HG03103 (cell line): ENCODE results near the gene MTX2.

ENCODE experiments used
- ATAC-seq: cut with Tn5 transposase; IDR thresholded peaks from one replicate; pipeline ENCODE4 v1.9.1; 2021; ENCODE audit warnings: low read depth; ENCODE audit not compliant: unreplicated experiment

Gene MTX2

GRCh38 chr2:176269319-176270099 lies at the start of gene MTX2:
MTX2 (plus strand) TSS chr2:176269442; CDS start chr2:176269630, 188 bp downstream.
- ATAC-seq = peak; percentile 95

DNA sequence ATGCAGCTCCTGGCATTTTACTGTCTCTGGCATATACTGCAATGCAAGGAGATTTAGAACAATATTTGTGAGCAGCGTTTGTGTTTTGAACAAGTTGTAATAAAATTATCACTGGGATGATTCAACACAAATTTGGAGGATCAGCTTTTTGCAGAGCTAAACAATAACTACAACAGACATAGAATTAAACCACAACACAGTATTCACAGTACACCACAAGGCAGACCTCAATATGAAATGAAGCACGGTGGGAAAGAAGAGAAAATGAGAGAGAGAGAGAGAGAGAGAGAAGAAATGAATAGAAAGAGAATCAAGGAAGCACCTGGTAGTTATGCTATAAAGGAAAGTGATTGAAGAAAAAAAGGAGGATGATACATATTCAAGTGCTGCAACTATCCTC lies 41.4 kb upstream of the MTX2 start:
- ATAC-seq = no peak

DNA sequence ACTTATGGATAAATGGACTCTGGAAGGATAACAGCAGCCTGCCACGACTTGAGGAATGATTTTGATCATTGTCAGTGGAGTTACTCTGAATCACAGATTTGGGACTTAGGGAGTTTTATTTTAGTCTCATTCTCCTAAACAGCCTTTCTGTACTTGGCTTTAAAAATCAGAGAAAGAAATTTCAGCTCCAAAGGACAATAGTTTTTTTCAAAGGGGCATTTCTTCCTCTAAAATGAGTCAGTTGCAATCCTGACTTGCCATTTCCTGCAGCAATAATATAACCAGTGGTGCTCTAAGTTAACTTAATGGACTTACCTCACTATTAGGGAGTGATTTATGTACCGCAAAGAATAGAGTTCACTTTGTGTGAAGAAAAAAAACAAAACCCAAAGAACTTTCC lies 35.1 kb upstream of the MTX2 start:
- no peak for ATAC-seq

GRCh38 chr2:176234940-176235339 lies 34.3 kb upstream of the MTX2 start:
- ATAC-seq = no peak

DNA sequence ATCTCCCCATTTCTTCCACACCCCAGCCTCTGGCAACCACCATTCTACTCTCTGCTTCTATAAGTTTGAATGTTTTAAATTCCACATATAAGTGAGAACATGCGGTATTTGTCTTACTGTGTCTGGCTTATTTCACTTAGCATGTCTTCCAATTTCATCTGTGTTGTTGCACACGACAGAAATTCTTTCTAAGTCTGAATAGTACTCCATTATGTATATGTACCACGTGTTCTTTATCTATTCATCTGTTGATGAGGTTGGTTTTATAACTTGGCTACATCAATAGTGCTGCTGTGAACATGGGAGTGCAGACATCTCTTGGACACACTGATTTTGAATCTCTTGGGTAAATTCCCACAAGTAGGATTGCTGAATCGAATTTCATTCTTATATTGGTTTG lies 31.8 kb upstream of the MTX2 start:
- ATAC-seq = no peak

- no peak for ATAC-seq
Observed at GRCh38 chr2:176239031-176239430, 30.2 kb upstream of the MTX2 start.

DNA sequence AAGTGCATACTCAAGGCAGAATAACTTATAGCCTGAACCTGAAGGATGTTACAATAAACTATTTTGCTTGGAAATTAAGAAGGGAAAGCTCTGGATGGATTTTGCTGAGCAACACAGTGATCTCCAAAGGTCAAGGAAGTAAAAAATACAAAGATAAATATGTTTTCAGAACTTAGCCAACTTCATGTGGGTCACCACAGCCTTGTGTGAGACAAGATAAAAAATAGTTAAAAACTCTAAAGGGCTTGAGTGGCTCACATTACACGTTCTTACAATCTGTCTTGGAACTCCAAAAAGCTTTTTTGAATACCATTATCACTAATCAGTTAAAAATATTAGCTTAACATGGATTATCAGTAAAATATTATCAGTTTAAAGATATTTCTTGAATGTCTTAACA lies 28.9 kb upstream of the MTX2 start:
- no peak for ATAC-seq

- no peak for ATAC-seq
Observed at GRCh38 chr2:176242276-176242675, 27.0 kb upstream of the MTX2 start.

DNA sequence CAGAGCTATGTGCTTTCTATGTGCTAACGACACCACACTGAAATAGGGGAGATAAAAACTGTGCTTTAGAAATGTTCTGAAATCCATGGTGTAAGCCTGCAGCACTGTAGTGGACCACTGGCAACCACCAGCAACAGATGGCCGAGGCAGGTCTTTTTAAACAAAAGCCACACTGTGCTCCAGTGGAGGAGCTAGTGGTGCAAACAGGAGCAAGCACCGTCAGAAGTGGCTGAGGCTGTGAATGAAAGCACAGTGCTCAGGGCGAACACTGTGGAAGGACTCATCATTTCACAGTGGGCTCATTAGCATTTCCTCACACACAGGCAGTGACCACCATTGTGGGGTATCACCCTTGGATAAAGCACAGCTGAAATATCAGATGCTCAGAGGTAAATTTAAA lies 22.9 kb upstream of the MTX2 start:
- ATAC-seq = no peak

GRCh38 chr2:176247859-176248258 lies 21.4 kb upstream of the MTX2 start:
- no peak for ATAC-seq

DNA sequence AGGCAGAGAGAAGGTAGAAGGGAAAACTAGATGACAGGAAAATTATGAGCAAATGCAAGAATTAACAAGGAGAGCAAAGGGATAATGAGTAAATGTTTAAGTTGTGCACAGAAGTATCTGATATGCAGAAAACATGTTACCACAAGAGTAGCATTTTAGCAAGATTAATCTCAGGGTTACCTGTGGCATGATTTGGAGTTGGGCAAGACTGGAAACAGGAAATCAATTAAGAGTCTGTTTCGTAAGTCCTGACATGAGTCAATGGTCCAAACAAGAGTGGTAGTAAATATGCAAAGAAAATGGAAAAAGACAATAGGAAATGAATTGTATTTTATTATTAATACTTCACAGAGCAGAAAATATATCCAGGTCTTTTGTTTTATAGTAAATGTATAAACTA lies 17.3 kb upstream of the MTX2 start:
- no peak for ATAC-seq

DNA sequence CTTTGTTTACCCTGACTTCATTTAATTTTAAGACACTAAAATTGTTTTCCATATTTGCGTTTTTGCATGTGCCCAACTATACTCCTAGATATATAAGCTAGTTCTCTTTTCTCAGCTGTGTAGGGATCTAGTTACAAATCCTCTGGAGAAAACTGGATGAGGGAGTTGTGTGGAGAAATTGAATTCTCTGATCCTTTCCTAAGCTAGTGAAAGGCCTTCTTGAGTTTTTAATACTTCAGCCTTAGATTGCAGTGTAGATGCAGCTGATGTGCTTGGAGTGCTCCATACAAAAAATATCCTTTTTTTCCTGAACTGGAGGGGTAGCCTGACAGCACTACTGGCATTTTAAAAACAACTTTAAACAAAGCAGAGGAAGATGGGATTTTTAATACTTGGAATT lies 8.6 kb upstream of the MTX2 start:
- no peak for ATAC-seq

- no peak for ATAC-seq
Observed at GRCh38 chr2:176261136-176261535, 8.1 kb upstream of the MTX2 start.

DNA sequence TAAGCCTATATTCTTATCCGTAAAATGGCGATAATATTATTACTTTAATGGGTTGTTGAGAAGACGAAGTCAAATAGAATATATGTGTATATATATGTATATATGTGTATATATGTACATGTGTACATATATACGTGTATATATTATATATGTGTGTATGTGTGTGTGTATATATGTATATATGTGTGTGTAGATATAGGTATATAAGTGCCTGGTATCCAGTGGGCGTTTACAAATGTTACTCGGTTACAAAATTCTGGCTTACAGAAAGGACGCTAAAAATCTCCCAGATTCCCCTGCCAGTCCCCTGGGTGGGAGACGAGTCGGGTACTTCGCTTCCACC lies 295 bp upstream of the MTX2 start:
- no peak for ATAC-seq

GRCh38 chr2:176270100-176270750 lies 983 bp downstream of the MTX2 start:
- no peak for ATAC-seq

- ATAC-seq = no peak
Observed at GRCh38 chr2:176272870-176273459, 3.7 kb downstream of the MTX2 start.

GRCh38 chr2:176278927-176279326 lies 9.7 kb downstream of the MTX2 start:
- no peak for ATAC-seq

DNA sequence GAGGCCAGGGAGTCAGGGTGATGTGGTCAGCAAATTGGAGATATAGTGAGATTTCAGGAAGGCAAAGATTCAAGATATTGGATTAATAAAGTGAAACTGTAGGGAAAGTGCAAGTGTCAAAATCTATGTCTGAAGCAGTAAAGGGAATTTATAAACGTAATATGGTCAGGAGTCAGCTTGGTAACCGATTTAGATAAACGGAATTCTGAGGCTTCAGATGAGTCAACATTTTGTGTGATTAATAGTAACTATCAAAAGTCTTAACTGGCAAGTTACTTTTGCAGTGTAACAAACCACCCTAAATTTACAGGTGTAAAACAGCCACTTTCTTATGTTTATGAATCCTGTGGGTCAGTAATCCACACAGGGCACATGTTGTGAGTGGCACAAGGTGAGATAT lies 10.9 kb downstream of the MTX2 start:
- ATAC-seq = no peak

GRCh38 chr2:176280867-176281658 lies 11.8 kb downstream of the MTX2 start:
- no peak for ATAC-seq

DNA sequence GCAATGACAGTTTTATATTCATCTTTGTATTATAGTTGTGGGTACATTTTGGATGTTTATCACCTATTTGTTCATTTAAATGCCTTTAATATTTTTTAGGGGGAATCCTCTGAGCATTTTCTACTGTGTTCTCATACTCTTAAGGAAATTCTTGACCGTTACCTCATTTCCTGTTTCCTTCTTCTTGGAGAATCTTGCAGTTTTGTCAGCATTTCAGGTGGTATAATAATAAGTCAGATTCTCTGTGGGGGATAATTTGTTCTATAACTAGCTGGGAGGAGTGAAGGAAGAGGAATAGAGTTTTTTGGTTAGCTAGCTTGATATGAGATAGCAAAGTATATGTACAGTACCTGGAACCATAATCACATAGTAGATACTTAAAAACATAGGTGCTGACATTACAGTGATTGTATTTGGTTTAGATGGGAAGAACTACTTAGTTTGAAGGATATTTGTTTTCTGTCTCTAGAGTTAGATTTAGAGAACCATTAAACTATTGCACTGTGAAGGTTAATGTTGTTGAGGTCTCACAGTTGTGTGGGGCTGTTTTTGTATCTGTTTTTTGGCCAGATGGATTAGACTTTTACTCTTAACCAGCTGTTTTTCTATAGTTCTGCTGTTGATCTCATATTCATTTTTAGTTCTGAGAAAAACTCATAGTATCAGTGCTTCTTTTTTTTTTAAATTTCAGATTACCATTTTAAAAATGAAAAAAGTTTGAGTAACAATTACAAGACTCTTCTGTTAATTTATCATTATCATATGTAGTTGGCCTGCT lies 14.2 kb downstream of the MTX2 start:
- no peak for ATAC-seq
